PC-9 (cell line): Measurements from ENCODE around the gene ATXN1. TPM values are rescaled to one million over a fixed set of nuclear protein-coding genes. Genes with fewer than 3 reads are reported as not detected.

Experiments
- BruUV-seq: library from RNA; stranded (reverse); fragments of 400-500 nt; replicated peaks from 2 replicates; lab custom pipeline; 2021; lab: Mats Ljungman, UMichigan
- CTCF ChIA-PET: fragments of 300-600 bp; sonication (Branson Sonifier 250); formaldehyde crosslinking; loops from one replicate; lab custom pipeline; 2022; ENCODE audit warnings: antibody characterized with exemption; lab: Charles Lee
- POLR2A ChIA-PET: fragments of 300-600 bp; sonication (Branson Sonifier 250); formaldehyde crosslinking; loops from one replicate; lab custom pipeline; 2022; ENCODE audit warnings: antibody characterized with exemption; ENCODE audit not compliant: unreplicated experiment; lab: Charles Lee
- DNase-seq, 2 experiments: peaks; one replicate each; pipeline versions ENCODE4 v3.0.0 to v3.0.0-alpha.2; 2015 to 2022; ENCODE audit warnings: mixed read lengths in 1 of 2
- H2AFZ ChIP-seq: fragments of 200-600 bp; sonication (generic); 2 replicates; pipeline ENCODE4 v1.8.1; 2017; ENCODE audit warnings: antibody characterized with exemption
- H3F3A ChIP-seq: fragments of 200-600 bp; sonication (generic); 2 replicates; pipeline ENCODE4 v1.8.1; 2017; ENCODE audit warnings: antibody characterized with exemption, mild to moderate bottlenecking, low read depth; ENCODE audit not compliant: insufficient read depth
- H3K27ac ChIP-seq: fragments of 200-600 bp; sonication (generic); 2 replicates; pipeline ENCODE4 v1.6.1; 2016; ENCODE audit warnings: mixed run types
- H3K27me3 ChIP-seq: fragments of 200-600 bp; sonication (generic); 2 replicates; pipeline ENCODE4 v1.6.1; 2016; ENCODE audit warnings: low read depth, mixed run types; ENCODE audit not compliant: insufficient read depth
- H3K36me3 ChIP-seq: fragments of 200-600 bp; sonication (generic); 2 replicates; pipeline ENCODE4 v1.6.1; 2016; ENCODE audit warnings: low read depth, mixed run types
- H3K4me1 ChIP-seq: fragments of 200-600 bp; sonication (generic); replicated peaks from 2 replicates; pipeline ENCODE4 v1.6.1; 2016; ENCODE audit warnings: mixed run types; ENCODE audit not compliant: insufficient read depth
- H3K4me2 ChIP-seq: fragments of 200-600 bp; sonication (generic); 2 replicates; pipeline ENCODE4 v1.6.1; 2017; ENCODE audit warnings: mixed run types
- H3K4me3 ChIP-seq: fragments of 200-600 bp; sonication (generic); 2 replicates; pipeline ENCODE4 v1.6.1; 2016; ENCODE audit warnings: mixed run types
- H3K79me2 ChIP-seq: fragments of 200-600 bp; sonication (generic); 2 replicates; pipeline ENCODE4 v1.6.1; 2017; ENCODE audit warnings: low read depth, mixed run types
- H3K9me2 ChIP-seq: fragments of 200-600 bp; sonication (generic); 2 replicates; pipeline ENCODE4 v1.8.1; 2017; ENCODE audit warnings: mild to moderate bottlenecking; ENCODE audit not compliant: insufficient read depth
- H3K9me3 ChIP-seq: fragments of 200-600 bp; sonication (generic); 2 replicates; pipeline ENCODE4 v1.8.1; 2016; ENCODE audit warnings: low read depth; ENCODE audit not compliant: insufficient read depth
- H4K20me1 ChIP-seq: fragments of 200-600 bp; sonication (generic); 2 replicates; pipeline ENCODE4 v1.8.1; 2017; ENCODE audit not compliant: insufficient read depth
- CTCF ChIP-seq: fragments of 200-600 bp; sonication (generic); conservative IDR thresholded peaks from 2 replicates; pipeline ENCODE4 v1.6.1; 2017; ENCODE audit warnings: mixed run types, antibody characterized with exemption, mild to moderate bottlenecking, moderate library complexity
- EZH2 ChIP-seq: fragments of 200-600 bp; sonication (generic); IDR thresholded peaks from 2 replicates; pipeline ENCODE4 v1.8.0; 2017; ENCODE audit warnings: antibody characterized with exemption, low read depth
- intact Hi-C: fragments of 100-400 bp; cut with micrococcal nuclease; formaldehyde crosslinking; loops from one replicate; pipeline ENCODE4 v1.10.0; 2022; ENCODE audit not compliant: unreplicated experiment
- total RNA-seq: library from RNA; stranded (reverse); gene quantifications from 2 replicates; pipeline ENCODE4 v1.2.3, GENCODE V29; 2021

ATXN1 gene
- total RNA-seq, 1 experiment from 2014 or later, result 42.7 TPM

- Histone ChIP-seq H3K27ac (peak overlapping the region; percentile 30), H3K9me2 (no peaks in the 10 kb centered on the region), H4K20me1 (no peaks in the 10 kb centered on the region), H3K27me3 (no peaks in the 10 kb centered on the region), H2AFZ (no peak overlapping the region), H3F3A (peaks cover 10% of the 10 kb centered on the region; the same call in 1 of the 2 replicates), H3K4me2 (peak overlapping the region; percentile 33), H3K4me1 (peaks cover 45% of the 10 kb centered on the region), H3K79me2 (no peaks in the 10 kb centered on the region), H3K9me3 (no peaks in the 10 kb centered on the region), H3K36me3 (no peaks in the 10 kb centered on the region), H3K4me3 (no peak overlapping the region)
- intact Hi-C loops, result loop anchor here (2.0 to 5.0 kb wide), 5 partner anchors 75 to 753 kb away; partner anchors contain the start of gene GMPR
- no TSS peak for BruUV-seq
- ChIA-PET POLR2A (interaction anchor here (0.6 kb wide), 1 partner anchor 243 kb away, joined by 6 read pairs; no protein-coding TSS in a partner anchor), CTCF (interaction anchor here (0.5 to 1.5 kb wide), 6 partner anchors 16 to 753 kb away, joined by 3 to 6 read pairs (median 3); partner anchors contain the start of gene GMPR)
- no peak for TF ChIP-seq EZH2
- no peak for TF ChIP-seq CTCF
- DNase-seq, result peak; percentile 23 to 80
Measured at GRCh38 chr6:16333580-16333979, 427.7 kb downstream of the ATXN1 start.

GRCh38 chr6:16332175-16332542 is 429.1 kb downstream of the ATXN1 start:
- Histone ChIP-seq H3K9me2 (no peaks in the 10 kb centered on the region), H3K9me3 (no peaks in the 10 kb centered on the region), H3K4me3 (no peak overlapping the region), H3K4me1 (peaks cover 40% of the 10 kb centered on the region), H2AFZ (no peak overlapping the region), H3K36me3 (no peaks in the 10 kb centered on the region), H3F3A (peaks cover 10% of the 10 kb centered on the region; the same call in 1 of the 2 replicates), H3K4me2 (peak overlapping the region; percentile 66), H4K20me1 (no peaks in the 10 kb centered on the region), H3K27ac (no peak overlapping the region), H3K79me2 (no peaks in the 10 kb centered on the region), H3K27me3 (no peaks in the 10 kb centered on the region)
- ChIA-PET CTCF (interaction anchor here (0.6 to 1.5 kb wide), 5 partner anchors 12 to 754 kb away, joined by 3 to 6 read pairs (median 3); no protein-coding TSS in a partner anchor), POLR2A (no interaction called here)
- intact Hi-C loops, result loop anchor here (1.0 to 5.0 kb wide), 7 partner anchors 77 to 755 kb away; partner anchors contain the start of gene GMPR
- DNase-seq, result peak; percentile 62 to 76
- no peak for TF ChIP-seq EZH2
- TF ChIP-seq CTCF, result peak; percentile 92
- BruUV-seq, result no TSS peak

GRCh38 chr6:16331384-16332174 is 429.7 kb downstream of the ATXN1 start:
- no peaks in the 10 kb centered on the region for H3K9me2 ChIP-seq
- peaks cover 40% of the 10 kb centered on the region for H3K4me1 ChIP-seq
- no peaks in the 10 kb centered on the region for H3K79me2 ChIP-seq
- TF ChIP-seq EZH2 (no peak), CTCF (peak; percentile 92)
- no peaks in the 10 kb centered on the region for H3K27me3 ChIP-seq
- H2AFZ ChIP-seq, result no peak overlapping the region
- ChIA-PET POLR2A (no interaction called here), CTCF (interaction anchor here (0.9 to 1.5 kb wide), 3 partner anchors 12 to 755 kb away, joined by 3 to 6 read pairs (median 4); no protein-coding TSS in a partner anchor)
- peaks cover 10% of the 10 kb centered on the region; the same call in 1 of the 2 replicates for H3F3A ChIP-seq
- H3K4me3 ChIP-seq, result no peak overlapping the region
- intact Hi-C loops, result loop anchor here (1.0 to 5.0 kb wide), 7 partner anchors 77 to 755 kb away; partner anchors contain the start of gene GMPR
- no peaks in the 10 kb centered on the region for H3K36me3 ChIP-seq
- peak overlapping the region; percentile 66 for H3K4me2 ChIP-seq
- no TSS peak for BruUV-seq
- peak; percentile 42 to 61 for DNase-seq
- no peak overlapping the region for H3K27ac ChIP-seq
- no peaks in the 10 kb centered on the region for H3K9me3 ChIP-seq
- no peaks in the 10 kb centered on the region for H4K20me1 ChIP-seq
